ENCODE data around the gene IFI27L1.

GRCh38 chr14:94051779-94052178 is 29.3 kb upstream of the IFI27L1 start:
- TF ChIP-seq CTCF (IDR thresholded peaks at IDR 0.05) (no peak), EZH2 (IDR thresholded peaks at IDR 0.05; ENCODE audit: borderline replicate concordance, insufficient read depth, low read depth, low read length, poor library complexity, severe bottlenecking) (no peak)

All from B cell (primary cell).